K562 (cell line): Measurements from ENCODE around the gene SUN5. TPM values are rescaled to one million over a fixed set of nuclear protein-coding genes. Genes with fewer than 3 reads are reported as not detected.

Experiments
- ATAC-seq: fragments of 200-7000 bp; cut with Tn5 transposase; 3 replicates; pipeline ENCODE4 v1.9.1; 2020; ENCODE audit warnings: moderate library complexity
- BruUV-seq: library from RNA; stranded (reverse); fragments of 400-500 nt; replicated peaks from 2 replicates; lab custom pipeline; 2021; lab: Mats Ljungman, UMichigan
- CTCF ChIA-PET: fragments of 300-600 bp; formaldehyde crosslinking; extraction: SDS; loops from one replicate; lab custom pipeline; 2021; ENCODE audit warnings: low intra/inter-chr PET ratio; lab: Yijun Ruan, JAX
- POLR2A ChIA-PET: fragments of 300-600, 350-650 bp; sonication (Branson Sonifier 250); formaldehyde crosslinking; extraction: SDS; loops from one replicate; lab custom pipeline; 2021; ENCODE audit warnings: antibody characterized with exemption, inconsistent platforms; lab: Yijun Ruan, JAX
- DNase-seq, 4 experiments: peaks; one replicate each; pipeline versions ENCODE4 v3.0.0 to v3.0.0-alpha.2; 2011 to 2018; ENCODE audit warnings: low spot score in 3 of 4, mixed read lengths in 3 of 4; ENCODE audit errors: extremely low read depth in 1 of 4
- FAIRE-seq: peaks from 2 replicates; lab custom pipeline; 2011; peaks lifted over from hg19 to GRCh38; lab: Jason Lieb, UNC
- H2AFZ ChIP-seq: 2 replicates; pipeline ENCODE4 v1.6.0; 2011; ENCODE audit warnings: low read depth, low read length, control low read depth, inconsistent platforms
- H3K27ac ChIP-seq: fragments of 200-600 bp; 3 replicates; pipeline ENCODE4 v1.8.0; 2011; ENCODE audit warnings: low read depth, mild to moderate bottlenecking, control low read depth, inconsistent platforms, low read length, moderate library complexity, mixed read lengths; ENCODE audit errors: extremely low read depth
- H3K27me3 ChIP-seq, 2 experiments: fragments of 300-600 bp in 1 of 2; 2 replicates in 1 of 2; 3 replicates in 1 of 2; pipeline versions ENCODE4 v1.6.0 to v1.8.0; 2011; ENCODE audit warnings: inconsistent platforms in 2 of 2, low read length in 2 of 2, mild to moderate bottlenecking in 1 of 2, mixed read lengths in 1 of 2, moderate library complexity in 1 of 2; ENCODE audit not compliant: control insufficient read depth in 2 of 2, insufficient read depth in 2 of 2
- H3K36me3 ChIP-seq: fragments of 300-600 bp; 3 replicates; pipeline ENCODE4 v1.8.0; 2011; ENCODE audit warnings: mild to moderate bottlenecking, low read length, inconsistent platforms; ENCODE audit not compliant: control insufficient read depth, insufficient read depth
- H3K4me1 ChIP-seq, 2 experiments: fragments of 200-600 bp in 1 of 2; replicated peaks in 1 of 2; 2 replicates in 1 of 2; 3 replicates in 1 of 2; pipeline versions ENCODE4 v1.5.1 to v1.8.0; 2011; ENCODE audit warnings: inconsistent platforms in 2 of 2, low read length in 2 of 2, mild to moderate bottlenecking in 1 of 2, mixed read lengths in 1 of 2, moderate library complexity in 1 of 2; ENCODE audit not compliant: control insufficient read depth in 2 of 2, insufficient read depth in 2 of 2
- H3K4me2 ChIP-seq: 2 replicates; pipeline ENCODE4 v1.6.1; 2011; ENCODE audit warnings: low read length, control low read depth, inconsistent platforms, mixed read lengths; ENCODE audit not compliant: insufficient read depth
- H3K4me3 ChIP-seq: fragments of 200-600 bp; sonication (generic), shearing (Covaris generic); 2 replicates; pipeline ENCODE4 v1.5.1; 2016; ENCODE audit warnings: control low read depth, inconsistent platforms
- H3K79me2 ChIP-seq: fragments of 200-600 bp; 3 replicates; pipeline ENCODE4 v1.8.0; 2011; ENCODE audit warnings: low read length, inconsistent platforms; ENCODE audit not compliant: control insufficient read depth, insufficient read depth
- H3K9ac ChIP-seq, 2 experiments: 2 replicates each; pipeline versions ENCODE4 v1.6.0 to v1.6.1; 2011; ENCODE audit warnings: low read depth in 2 of 2, low read length in 2 of 2, control low read depth in 1 of 2, inconsistent platforms in 1 of 2, mild to moderate bottlenecking in 1 of 2, mixed read lengths in 1 of 2; ENCODE audit not compliant: insufficient read depth in 1 of 2
- H3K9me1 ChIP-seq: one replicate; pipeline ENCODE4 v1.6.0; 2011; ENCODE audit warnings: inconsistent platforms, mild to moderate bottlenecking, low read length, moderate library complexity; ENCODE audit not compliant: control insufficient read depth, insufficient read depth
- H3K9me3 ChIP-seq: replicated peaks from 2 replicates; pipeline ENCODE4 v1.5.1; 2011; ENCODE audit warnings: low read depth, low read length, inconsistent platforms; ENCODE audit not compliant: control insufficient read depth, insufficient read depth
- H4K20me1 ChIP-seq: replicated peaks from 2 replicates; pipeline ENCODE4 v1.6.1; 2011; ENCODE audit warnings: low read length, inconsistent platforms, mixed read lengths; ENCODE audit not compliant: control insufficient read depth, insufficient read depth
- CREB5 ChIP-seq: fragments of 250-450 bp; sonication (Bioruptor Pico); IDR thresholded peaks from 2 replicates; pipeline ENCODE4 v1.5.0; 2020; ENCODE audit warnings: mild to moderate bottlenecking
- GATA2 ChIP-seq: sonication (generic); formaldehyde crosslinking; IDR thresholded peaks from 2 replicates; pipeline ENCODE4 v1.4.0; 2020; ENCODE audit warnings: mild to moderate bottlenecking, missing genetic modification reagents
- KLF6 ChIP-seq: fragments of 250-450 bp; sonication (Bioruptor Pico); IDR thresholded peaks from 2 replicates; pipeline ENCODE4 v1.4.0; 2020; ENCODE audit warnings: mild to moderate bottlenecking, moderate library complexity, borderline replicate concordance
- RBM39 ChIP-seq: fragments of 200-400 bp; formaldehyde crosslinking; optimal IDR thresholded peaks from 2 replicates; pipeline ENCODE3; 2018; ENCODE audit warnings: low read depth, low read length
- STAT5A ChIP-seq: IDR thresholded peaks from 2 replicates; pipeline ENCODE4 v1.6.1; 2012; ENCODE audit warnings: low read length, inconsistent platforms, borderline replicate concordance
- TARDBP ChIP-seq: fragments of 450-650 bp; IDR thresholded peaks from 2 replicates; pipeline ENCODE4 v1.6.1; 2016
- ZNF444 ChIP-seq: fragments of 250-450 bp; sonication (Bioruptor Pico); IDR thresholded peaks from 2 replicates; pipeline ENCODE4 v1.4.0; 2020; ENCODE audit warnings: mild to moderate bottlenecking, moderate library complexity
- WGBS: fragments of 100-300 bp; shearing (Covaris generic); methylation state at CpG from one replicate; pipeline ENCODE4 v1.1.6; 2016; ENCODE audit warnings: low coverage, mixed read lengths; ENCODE audit not compliant: insufficient coverage; ENCODE audit errors: missing lambda C conversion rate; 5-methylcytosine and 5-hydroxymethylcytosine counted together
- in situ Hi-C: fragments of 300-500 bp; cut with MboI; formaldehyde crosslinking; loops from 4 replicates; pipeline ENCODE4 v1.15.0; 2018; ENCODE audit warnings: inconsistent platforms, mixed read lengths
- intact Hi-C: fragments of 100-400 bp; cut with micrococcal nuclease; formaldehyde crosslinking; loops from 2 replicates; pipeline ENCODE4 v1.14.2; 2022
- polyA plus RNA-seq, 8 experiments: library from polyadenylated mRNA; depleted of rRNA in 4 of 8; stranded (reverse) in 5 of 8; unstranded in 3 of 8; fragments of >200 nt; fragmentation: Nextera tagmentation in 2 of 8; fragmentation: Illumina TruSeq in 1 of 8; extraction: Ambion mirVana in 2 of 8; extraction: Trizol in 1 of 8; gene quantifications; 2 replicates each; pipeline versions ENCODE4 v1.2.1 to v1.2.3, GENCODE V29; 2011 to 2014; ENCODE audit warnings: inconsistent platforms in 1 of 8, missing spikeins in 1 of 8
- total RNA-seq, 7 experiments: library from RNA; depleted of rRNA in 6 of 7; stranded (reverse); fragments of >200 nt in 6 of 7; fragmentation: Illumina TruSeq in 2 of 7; extraction: Trizol in 2 of 7; gene quantifications; 2 replicates each; pipeline versions ENCODE4 v1.2.1 to v1.2.3, GENCODE V29; 2011 to 2021; ENCODE audit warnings: low replicate concordance in 1 of 7

SUN5 gene
- total and polyA plus RNA-seq, 9 of the 15 experiments (the other 6 are each of a cell fraction or from before 2014, with no cell fraction given), result not detected

- CTCF ChIA-PET, result no interaction called here
- WGBS, result 0% methylated on average over 3 of the region's 3 CpGs
- TF ChIP-seq RBM39, result no peak
- TF ChIP-seq ZNF444, result no peak
- TF ChIP-seq TARDBP, result no peak
- no peak for TF ChIP-seq CREB5
- no peak for TF ChIP-seq GATA2 (CRISPR knock-in tag)
- TF ChIP-seq STAT5A, result no peak
- no peak for TF ChIP-seq KLF6
- FAIRE-seq, result no peak
- intact Hi-C loops, result no loop called here
- H3K79me2 ChIP-seq, result no peaks in the 10 kb centered on the region
- no peak overlapping the region for H3K9ac ChIP-seq
- DNase-seq, result no peak
- no peaks in the 10 kb centered on the region; the same call in 1 of the 2 replicates for H4K20me1 ChIP-seq
- no TSS peak for BruUV-seq
- in situ Hi-C loops, result no loop called here
- H3K27ac ChIP-seq, result no peak overlapping the region
- no peak overlapping the region for H2AFZ ChIP-seq
- H3K27me3 ChIP-seq, result peaks cover 0 to 12% of the 10 kb centered on the region in 2 experiments; a peak in 2 of 5 replicates
- no peaks in the 10 kb centered on the region for H3K9me1 ChIP-seq
- H3K4me1 ChIP-seq, result no peaks in the 10 kb centered on the region
- no peaks in the 10 kb centered on the region; the same call in none of the 2 replicates for H3K9me3 ChIP-seq
- H3K4me3 ChIP-seq, result no peak overlapping the region
- POLR2A ChIA-PET, result no interaction called here
- no peak overlapping the region for H3K4me2 ChIP-seq
- no peak for ATAC-seq
- H3K36me3 ChIP-seq, result no peaks in the 10 kb centered on the region
Observed at GRCh38 chr20:33042430-33042829, 38.2 kb upstream of the SUN5 start.
